HG03095 (cell line): ENCODE data around the gene ZNF343.

Experiments
- ATAC-seq: cut with Tn5 transposase; IDR thresholded peaks from one replicate; pipeline ENCODE4 v1.9.1; 2021; ENCODE audit warnings: moderate library complexity; ENCODE audit not compliant: unreplicated experiment

The ZNF343 gene

GRCh38 chr20:2446845-2447244, 61.9 kb downstream of the ZNF343 start:
- ATAC-seq, result no peak
